ENCODE measurements around the gene BIN1.

DNA sequence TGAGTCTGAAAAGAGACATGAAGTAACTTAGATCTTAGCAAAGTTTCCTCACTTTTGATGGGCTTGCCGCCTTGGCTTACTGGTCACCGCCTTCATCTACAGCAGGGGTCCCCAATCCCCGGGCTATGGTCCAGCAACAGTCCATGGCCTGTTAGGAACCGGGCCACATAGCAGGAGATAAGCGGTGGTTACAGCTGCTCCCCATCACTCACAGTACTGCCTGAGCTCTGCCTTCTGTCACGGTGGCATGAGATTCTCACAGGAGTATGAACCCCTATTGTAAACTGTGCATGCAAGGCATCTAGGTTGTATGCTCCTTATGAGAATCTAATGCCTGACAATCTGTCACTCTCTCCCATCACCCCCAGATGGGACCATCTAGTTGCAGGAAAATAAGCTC, 72.9 kb downstream of the BIN1 start:
- TF ChIP-seq, protein P1, sequence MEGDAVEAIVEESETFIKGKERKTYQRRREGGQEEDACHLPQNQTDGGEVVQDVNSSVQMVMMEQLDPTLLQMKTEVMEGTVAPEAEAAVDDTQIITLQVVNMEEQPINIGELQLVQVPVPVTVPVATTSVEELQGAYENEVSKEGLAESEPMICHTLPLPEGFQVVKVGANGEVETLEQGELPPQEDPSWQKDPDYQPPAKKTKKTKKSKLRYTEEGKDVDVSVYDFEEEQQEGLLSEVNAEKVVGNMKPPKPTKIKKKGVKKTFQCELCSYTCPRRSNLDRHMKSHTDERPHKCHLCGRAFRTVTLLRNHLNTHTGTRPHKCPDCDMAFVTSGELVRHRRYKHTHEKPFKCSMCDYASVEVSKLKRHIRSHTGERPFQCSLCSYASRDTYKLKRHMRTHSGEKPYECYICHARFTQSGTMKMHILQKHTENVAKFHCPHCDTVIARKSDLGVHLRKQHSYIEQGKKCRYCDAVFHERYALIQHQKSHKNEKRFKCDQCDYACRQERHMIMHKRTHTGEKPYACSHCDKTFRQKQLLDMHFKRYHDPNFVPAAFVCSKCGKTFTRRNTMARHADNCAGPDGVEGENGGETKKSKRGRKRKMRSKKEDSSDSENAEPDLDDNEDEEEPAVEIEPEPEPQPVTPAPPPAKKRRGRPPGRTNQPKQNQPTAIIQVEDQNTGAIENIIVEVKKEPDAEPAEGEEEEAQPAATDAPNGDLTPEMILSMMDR (IDR thresholded peaks at IDR 0.05), result no peak
- TF ChIP-seq POLR2A (IDR thresholded peaks at IDR 0.05), result no peak
